AG09319 (cell line): Measurements from ENCODE around the gene MTMR4.
"Not testable (repeated sequence)": the region's sequence is repeated elsewhere in the genome, so short reads cannot be mapped to it uniquely, and the experiment has no call there.

Experiments used
- DNase-seq: peaks from one replicate; pipeline ENCODE4 v3.0.0-alpha.2; 2010; ENCODE audit warnings: low read depth; ENCODE audit errors: extremely low read depth
- CTCF ChIP-seq: IDR thresholded peaks from 2 replicates; pipeline ENCODE4 v1.5.1; 2011; ENCODE audit warnings: low read depth, mild to moderate bottlenecking, inconsistent platforms, low read length, moderate library complexity

The MTMR4 gene

GRCh38 chr17:58513965-58514769 lies at the start of gene MTMR4:
Gene MTMR4, minus strand, starts transcription at chr17:58514638. Its CDS starts 231 bp downstream, at chr17:58514407.
- no peak for DNase-seq
- TF ChIP-seq CTCF, result no peak

- no peak for DNase-seq
- no peak for TF ChIP-seq CTCF
Observed at GRCh38 chr17:58560511-58560910, 46.1 kb upstream of the MTMR4 start.

DNA sequence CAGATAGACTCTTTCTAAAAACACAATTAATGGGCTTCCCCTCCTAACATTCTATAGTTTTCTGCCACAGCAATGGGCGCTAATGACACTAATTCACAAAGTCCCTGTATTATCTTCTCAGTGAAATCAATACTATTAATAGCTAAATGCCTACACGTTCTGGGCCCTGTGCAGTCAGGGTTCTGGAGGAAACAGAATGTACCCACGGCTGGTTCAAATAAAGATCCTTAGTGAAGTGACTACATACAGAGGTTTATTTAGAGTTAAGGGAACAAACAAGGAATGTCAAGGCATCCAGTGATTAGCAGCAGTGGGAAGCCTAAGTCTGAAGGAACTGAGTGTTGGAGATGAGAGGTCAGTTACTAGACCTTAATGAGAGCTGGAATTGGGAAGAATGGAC lies 43.5 kb upstream of the MTMR4 start:
- TF ChIP-seq CTCF, result no peak
- DNase-seq, result no peak

DNA sequence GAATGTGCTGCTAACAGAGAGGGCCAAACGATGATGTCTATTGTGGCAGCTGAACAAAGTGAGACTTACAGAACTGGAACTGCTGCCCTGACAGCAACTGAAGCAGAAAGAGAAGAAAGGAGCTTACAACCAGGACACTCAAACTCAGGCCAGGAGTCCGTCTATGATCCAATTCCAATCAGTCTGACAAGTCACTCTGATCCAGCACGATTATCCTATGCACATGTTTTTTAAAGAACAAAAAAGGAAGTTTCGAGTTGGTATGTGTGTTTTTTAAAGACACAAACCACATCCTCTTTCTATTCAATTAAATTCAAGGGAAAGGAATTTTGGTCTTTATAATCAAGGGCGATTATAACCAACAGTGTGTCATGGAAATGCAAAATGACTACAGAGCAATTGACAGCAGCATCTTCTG lies 42.4 kb upstream of the MTMR4 start:
- TF ChIP-seq CTCF, result no peak
- no peak for DNase-seq

DNA sequence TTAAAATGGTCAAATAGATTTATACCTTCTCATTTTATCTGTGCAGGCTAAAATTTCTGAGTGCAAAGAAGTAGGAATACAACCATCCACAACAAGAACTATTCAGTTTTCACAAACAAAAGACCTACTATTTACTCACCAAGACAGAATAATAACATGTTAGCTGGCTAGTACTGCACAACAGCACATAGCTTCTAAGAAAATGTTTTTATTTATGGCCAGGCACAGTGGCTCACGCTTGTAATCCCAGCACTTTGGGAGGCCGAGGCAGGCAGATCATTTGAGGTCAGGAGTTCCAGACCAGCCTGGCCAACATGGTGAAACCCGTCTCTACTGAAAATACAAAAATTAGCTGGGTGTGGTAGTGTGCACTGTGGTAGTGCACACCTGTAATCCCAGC lies 40.7 kb upstream of the MTMR4 start:
- not testable (repeated sequence) for DNase-seq

- no peak; the same call in 1 of the 2 replicates for TF ChIP-seq CTCF
- no peak for DNase-seq
Observed at GRCh38 chr17:58541249-58541648, 26.8 kb upstream of the MTMR4 start.

DNA sequence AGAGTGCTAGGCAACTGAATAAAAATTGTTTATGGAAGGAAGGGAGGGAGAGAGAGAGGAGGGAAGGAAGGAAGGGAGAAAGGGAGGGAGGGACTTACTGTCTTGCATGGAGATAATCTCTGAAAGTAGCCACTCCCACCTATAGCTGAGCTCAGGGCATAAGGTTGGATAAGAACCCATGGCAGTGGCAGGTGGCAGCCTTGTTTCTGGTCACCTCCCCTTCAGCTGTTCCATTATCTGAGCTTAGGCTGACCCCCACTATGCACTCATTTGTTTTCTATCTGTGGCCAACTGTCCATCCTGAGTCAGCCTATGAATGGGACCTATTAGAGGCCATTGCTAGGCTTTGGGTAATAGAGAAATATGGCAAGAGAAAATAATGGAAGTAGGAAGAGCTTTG lies 25.3 kb upstream of the MTMR4 start:
- no peak for TF ChIP-seq CTCF
- DNase-seq, result no peak

- no peak for DNase-seq
- no peak for TF ChIP-seq CTCF
Observed at GRCh38 chr17:58538811-58539409, 24.5 kb upstream of the MTMR4 start.
